ENCODE results near the gene COBL.

GRCh38 chr7:51315393-51316261, 982 bp downstream of the COBL start:
- TF ChIP-seq, protein P1, sequence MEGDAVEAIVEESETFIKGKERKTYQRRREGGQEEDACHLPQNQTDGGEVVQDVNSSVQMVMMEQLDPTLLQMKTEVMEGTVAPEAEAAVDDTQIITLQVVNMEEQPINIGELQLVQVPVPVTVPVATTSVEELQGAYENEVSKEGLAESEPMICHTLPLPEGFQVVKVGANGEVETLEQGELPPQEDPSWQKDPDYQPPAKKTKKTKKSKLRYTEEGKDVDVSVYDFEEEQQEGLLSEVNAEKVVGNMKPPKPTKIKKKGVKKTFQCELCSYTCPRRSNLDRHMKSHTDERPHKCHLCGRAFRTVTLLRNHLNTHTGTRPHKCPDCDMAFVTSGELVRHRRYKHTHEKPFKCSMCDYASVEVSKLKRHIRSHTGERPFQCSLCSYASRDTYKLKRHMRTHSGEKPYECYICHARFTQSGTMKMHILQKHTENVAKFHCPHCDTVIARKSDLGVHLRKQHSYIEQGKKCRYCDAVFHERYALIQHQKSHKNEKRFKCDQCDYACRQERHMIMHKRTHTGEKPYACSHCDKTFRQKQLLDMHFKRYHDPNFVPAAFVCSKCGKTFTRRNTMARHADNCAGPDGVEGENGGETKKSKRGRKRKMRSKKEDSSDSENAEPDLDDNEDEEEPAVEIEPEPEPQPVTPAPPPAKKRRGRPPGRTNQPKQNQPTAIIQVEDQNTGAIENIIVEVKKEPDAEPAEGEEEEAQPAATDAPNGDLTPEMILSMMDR (IDR thresholded peaks at IDR 0.05; ENCODE audit: control extremely low read depth in 1 of 3, insufficient read depth in 1 of 3, low read depth in 1 of 3, low read length in 3 of 3) = peak in 1 of 3 experiments; percentile 3; a peak in 1 of 4 replicates
- TF ChIP-seq POLR2A (IDR thresholded peaks at IDR 0.05; ENCODE audit: control extremely low read depth in 1 of 2, low read depth in 2 of 2, low read length in 2 of 2) (peak in 1 of 2 experiments; percentile 48; a peak in 2 of 3 replicates), CBX8 (IDR thresholded peaks at IDR 0.05; ENCODE audit: borderline replicate concordance, low read depth, low read length) (no peak), GABPA (IDR thresholded peaks at IDR 0.05; ENCODE audit: borderline replicate concordance, insufficient read depth, low read length) (0 out of 2 replicates have a peak, but pooled peaks have one; percentile 66), EZH2 (IDR thresholded peaks at IDR 0.05; ENCODE audit: low read depth, low read length, severe bottlenecking) (no peak), RAD21 (IDR thresholded peaks at IDR 0.05 in 1 of 2, conservative IDR thresholded peaks at IDR 0.05 in 1 of 2; ENCODE audit: low read depth in 2 of 2, low read length in 2 of 2) (no peak), SAP30 (IDR thresholded peaks at IDR 0.05; ENCODE audit: insufficient read depth, insufficient replicate concordance, low read length) (peak; percentile 36), POLR2AphosphoS5 (IDR thresholded peaks at IDR 0.05; ENCODE audit: low read depth, low read length) (no peak), KDM5A (IDR thresholded peaks at IDR 0.05; ENCODE audit: low read length) (no peak)
- TF ChIP-seq, protein P2, sequence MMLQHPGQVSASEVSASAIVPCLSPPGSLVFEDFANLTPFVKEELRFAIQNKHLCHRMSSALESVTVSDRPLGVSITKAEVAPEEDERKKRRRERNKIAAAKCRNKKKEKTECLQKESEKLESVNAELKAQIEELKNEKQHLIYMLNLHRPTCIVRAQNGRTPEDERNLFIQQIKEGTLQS (IDR thresholded peaks at IDR 0.05; ENCODE audit: insufficient read depth, low read depth, low read length) = no peak
